Cardiac muscle cell (in vitro differentiated cells and primary cell): ENCODE data around the gene ZBTB42. TPM values are rescaled to one million over a fixed set of nuclear protein-coding genes. Genes with fewer than 3 reads are reported as not detected.

ENCODE experiments used
- DNase-seq, 2 donors: peaks; one replicate each; pipeline versions ENCODE4 v3.0.0 to v3.0.0-alpha.2; 2010 to 2017; ENCODE audit warnings: low read depth in 1 of 2, low spot score in 1 of 2
- H3K27ac ChIP-seq: fragments of 200-600 bp; sonication (generic); 2 replicates; pipeline ENCODE4 v1.5.1; 2016
- H3K27me3 ChIP-seq: fragments of 200-600 bp; sonication (generic); 2 replicates; pipeline ENCODE4 v1.6.0; 2016; ENCODE audit warnings: control low read depth
- H3K36me3 ChIP-seq: fragments of 200-600 bp; sonication (generic); 2 replicates; pipeline ENCODE4 v1.5.1; 2016; ENCODE audit warnings: control low read depth
- H3K4me1 ChIP-seq: fragments of 200-600 bp; sonication (generic); 2 replicates; pipeline ENCODE4 v1.8.1; 2017; ENCODE audit warnings: low read depth, mild to moderate bottlenecking, mixed run types
- H3K4me3 ChIP-seq: fragments of 200-600 bp; sonication (generic); 2 replicates; pipeline ENCODE4 v1.5.1; 2016; ENCODE audit warnings: mild to moderate bottlenecking
- H3K9me3 ChIP-seq: fragments of 200-600 bp; sonication (generic); 2 replicates; pipeline ENCODE4 v1.5.1; 2017; ENCODE audit warnings: low read depth, mild to moderate bottlenecking, control low read depth
- CTCF ChIP-seq: IDR thresholded peaks from 2 replicates; pipeline ENCODE4 v1.5.1; 2012; ENCODE audit warnings: low read depth, mild to moderate bottlenecking, low read length
- polyA plus RNA-seq: library from polyadenylated mRNA; unstranded; fragments of >200 nt; fragmentation: Nextera tagmentation; extraction: Ambion mirVana; gene quantifications from 2 replicates; pipeline ENCODE4 v1.2.1, GENCODE V29; 2016
- total RNA-seq: library from RNA; depleted of rRNA; stranded (reverse); fragments of >200 nt; gene quantifications from 2 replicates; pipeline ENCODE4 v1.2.3, GENCODE V29; 2016

The ZBTB42 gene
- total and polyA plus RNA-seq, 2 experiments from 2014 or later: 9.6 to 26.4 TPM

GRCh38 chr14:104787736-104788135 is 13.2 kb upstream of the ZBTB42 start:
- Histone ChIP-seq H3K4me1 (no peaks in the 10 kb centered on the region), H3K9me3 (no peaks in the 10 kb centered on the region), H3K36me3 (peaks cover 6% of the 10 kb centered on the region), H3K27ac (no peak overlapping the region), H3K27me3 (no peaks in the 10 kb centered on the region), H3K4me3 (no peak overlapping the region)
- no peak for DNase-seq
- no peak for TF ChIP-seq CTCF

DNA sequence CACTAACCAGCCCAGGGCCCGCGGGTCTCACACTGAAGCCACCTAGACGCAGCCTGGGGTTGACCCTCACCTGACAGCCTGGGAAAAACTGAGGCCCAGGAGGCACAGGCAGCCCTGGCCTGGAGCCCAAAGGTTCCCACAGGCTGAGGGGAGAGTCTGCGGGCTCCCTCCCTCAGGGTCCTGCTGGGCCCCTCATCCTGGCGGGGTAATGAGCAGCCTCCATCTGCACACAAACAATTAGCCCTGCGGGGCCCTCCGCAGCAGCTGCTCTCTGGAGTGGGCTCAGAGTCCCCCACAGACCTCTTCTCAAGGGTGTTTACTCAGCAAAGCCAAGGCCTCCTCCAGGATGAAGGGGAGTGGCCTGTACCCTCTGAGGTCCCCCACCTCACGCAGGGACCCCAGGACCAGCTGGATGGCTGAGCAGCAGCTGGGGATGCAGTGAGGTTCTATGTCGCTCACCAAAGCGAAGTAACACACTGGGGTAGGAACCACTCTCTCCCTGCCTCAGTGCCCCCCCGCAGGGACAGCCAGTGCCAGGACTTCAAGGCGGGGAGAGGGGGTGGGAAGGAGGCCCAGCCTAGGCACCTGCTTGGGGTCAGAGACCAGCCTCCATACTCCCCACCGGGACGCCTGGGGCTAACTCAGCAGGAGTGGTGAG is 12.6 kb upstream of the ZBTB42 start:
- DNase-seq: no peak
- no peaks in the 10 kb centered on the region for H3K9me3 ChIP-seq
- peaks cover 2% of the 10 kb centered on the region for H3K4me1 ChIP-seq
- H3K36me3 ChIP-seq: peaks cover 6% of the 10 kb centered on the region
- TF ChIP-seq CTCF: no peak
- H3K27ac ChIP-seq: no peak overlapping the region
- H3K4me3 ChIP-seq: no peak overlapping the region
- no peaks in the 10 kb centered on the region for H3K27me3 ChIP-seq

- DNase-seq: no peak
- Histone ChIP-seq H3K36me3 (peaks cover 6% of the 10 kb centered on the region), H3K4me3 (no peak overlapping the region), H3K4me1 (peaks cover 8% of the 10 kb centered on the region), H3K9me3 (no peaks in the 10 kb centered on the region), H3K27me3 (no peaks in the 10 kb centered on the region), H3K27ac (no peak overlapping the region)
- no peak for TF ChIP-seq CTCF
Observed at GRCh38 chr14:104788873-104789663, 11.8 kb upstream of the ZBTB42 start.

DNA sequence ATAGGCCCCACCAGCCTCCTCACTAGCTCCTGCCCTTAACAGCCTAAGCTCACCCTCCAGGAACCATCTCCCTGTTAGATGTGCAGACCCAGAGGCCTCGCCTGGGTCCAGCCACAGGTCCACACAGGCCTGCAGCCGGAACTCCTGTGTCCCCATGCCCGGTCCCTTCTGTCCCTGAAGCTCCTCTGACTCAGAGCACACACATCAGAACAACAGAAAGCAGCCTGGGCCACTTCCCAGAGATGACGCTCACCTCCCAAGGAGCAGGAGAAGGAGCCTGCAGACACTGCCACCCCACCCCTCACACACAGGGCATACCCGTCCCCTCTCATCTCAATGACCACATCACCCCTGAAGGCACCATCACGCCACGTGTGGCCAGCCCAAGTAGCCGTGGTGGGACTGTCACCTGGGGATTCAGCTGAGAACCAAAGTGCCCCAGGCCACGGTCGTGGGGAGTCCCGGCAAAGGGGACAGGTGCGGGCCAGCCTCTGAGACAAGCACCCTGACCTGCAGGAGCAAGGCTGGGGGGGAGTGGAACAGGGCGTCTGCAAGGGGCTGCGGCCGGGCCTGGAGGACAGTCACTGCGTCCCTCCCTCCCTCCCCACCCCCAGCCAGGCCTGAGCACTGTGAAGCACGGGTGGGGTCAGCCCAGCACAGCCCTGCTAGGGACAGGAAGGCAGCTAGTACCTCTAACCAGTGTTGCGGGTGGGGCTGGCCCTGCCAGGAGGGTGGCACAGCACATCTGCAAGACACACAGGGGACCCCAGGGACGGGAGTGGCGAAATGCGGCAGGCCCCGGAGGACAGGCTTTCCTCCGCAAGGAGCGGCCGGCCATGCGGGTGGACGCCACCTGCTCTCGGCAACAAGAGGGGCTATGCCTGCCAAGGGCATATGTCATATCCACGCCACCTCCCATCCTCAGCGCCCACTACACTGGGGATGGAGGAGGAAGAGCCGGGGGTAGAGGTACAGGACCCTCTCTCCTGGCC is 10.9 kb upstream of the ZBTB42 start:
- H3K36me3 ChIP-seq: peaks cover 6% of the 10 kb centered on the region
- peaks cover 8% of the 10 kb centered on the region for H3K4me1 ChIP-seq
- no peaks in the 10 kb centered on the region for H3K27me3 ChIP-seq
- no peak overlapping the region for H3K27ac ChIP-seq
- no peak for TF ChIP-seq CTCF
- DNase-seq: no peak
- no peaks in the 10 kb centered on the region for H3K9me3 ChIP-seq
- no peak overlapping the region for H3K4me3 ChIP-seq

DNA sequence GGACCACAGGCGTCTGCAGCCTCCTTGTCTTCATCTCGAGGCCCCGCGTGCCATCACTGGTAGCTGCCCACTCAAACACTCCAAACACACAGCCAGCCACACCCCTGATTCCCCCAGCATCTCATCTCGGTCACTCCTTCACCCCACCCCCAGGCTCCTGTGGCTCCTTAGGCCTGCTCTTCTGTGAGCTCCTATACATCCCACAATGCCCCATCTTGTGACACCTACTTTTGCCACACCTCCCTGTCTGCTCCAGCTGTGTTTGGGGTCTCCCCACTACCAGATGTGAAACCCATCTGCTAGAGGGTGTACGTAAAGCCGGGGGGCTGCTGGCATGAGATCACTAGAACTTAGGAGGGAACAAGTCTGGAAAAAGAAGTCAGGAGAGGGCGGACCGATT is 9.5 kb upstream of the ZBTB42 start:
- no peak overlapping the region for H3K27ac ChIP-seq
- peaks cover 6% of the 10 kb centered on the region for H3K36me3 ChIP-seq
- no peak for DNase-seq
- no peaks in the 10 kb centered on the region for H3K27me3 ChIP-seq
- no peak overlapping the region for H3K4me3 ChIP-seq
- H3K4me1 ChIP-seq: peaks cover 15% of the 10 kb centered on the region
- H3K9me3 ChIP-seq: no peaks in the 10 kb centered on the region
- no peak for TF ChIP-seq CTCF
